Stimulated activated CD4-positive, alpha-beta T cell treated with anti-CD3 and anti-CD28 coated beads, Interleukin-12 subunit alpha, Interleukin-12 subunit beta, amount 100 ng/mL, for 48 hours (primary cell): ENCODE measurements around the gene SPEN.

Experiments
- DNase-seq, 3 donors: peaks; one replicate each; pipeline ENCODE4 v3.0.0-alpha.2; 2020; ENCODE audit warnings: low read depth in 2 of 3, low spot score in 1 of 3

The SPEN gene

DNA sequence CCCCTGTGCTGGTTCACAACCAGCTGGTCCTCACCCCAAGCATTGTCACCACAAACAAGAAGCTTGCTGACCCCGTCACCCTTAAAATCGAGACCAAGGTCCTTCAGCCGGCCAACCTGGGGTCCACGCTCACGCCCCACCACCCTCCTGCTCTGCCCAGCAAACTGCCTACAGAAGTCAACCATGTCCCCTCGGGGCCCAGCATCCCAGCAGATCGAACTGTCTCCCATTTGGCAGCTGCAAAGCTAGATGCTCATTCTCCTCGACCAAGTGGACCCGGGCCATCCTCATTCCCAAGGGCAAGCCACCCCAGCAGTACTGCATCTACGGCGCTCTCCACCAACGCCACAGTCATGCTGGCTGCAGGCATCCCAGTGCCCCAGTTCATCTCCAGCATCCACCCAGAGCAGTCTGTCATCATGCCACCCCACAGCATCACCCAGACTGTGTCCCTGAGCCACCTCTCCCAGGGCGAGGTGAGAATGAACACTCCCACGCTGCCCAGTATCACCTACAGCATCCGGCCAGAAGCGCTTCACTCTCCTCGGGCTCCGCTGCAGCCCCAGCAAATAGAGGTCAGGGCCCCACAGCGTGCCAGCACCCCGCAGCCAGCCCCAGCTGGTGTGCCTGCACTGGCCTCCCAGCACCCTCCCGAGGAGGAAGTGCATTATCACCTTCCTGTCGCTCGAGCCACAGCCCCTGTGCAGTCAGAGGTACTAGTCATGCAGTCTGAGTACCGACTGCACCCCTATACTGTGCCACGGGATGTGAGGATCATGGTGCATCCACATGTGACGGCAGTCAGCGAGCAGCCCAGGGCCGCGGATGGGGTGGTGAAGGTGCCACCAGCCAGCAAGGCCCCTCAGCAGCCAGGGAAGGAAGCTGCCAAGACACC lies 87.8 kb downstream of the SPEN start:
- DNase-seq = no peak

DNA sequence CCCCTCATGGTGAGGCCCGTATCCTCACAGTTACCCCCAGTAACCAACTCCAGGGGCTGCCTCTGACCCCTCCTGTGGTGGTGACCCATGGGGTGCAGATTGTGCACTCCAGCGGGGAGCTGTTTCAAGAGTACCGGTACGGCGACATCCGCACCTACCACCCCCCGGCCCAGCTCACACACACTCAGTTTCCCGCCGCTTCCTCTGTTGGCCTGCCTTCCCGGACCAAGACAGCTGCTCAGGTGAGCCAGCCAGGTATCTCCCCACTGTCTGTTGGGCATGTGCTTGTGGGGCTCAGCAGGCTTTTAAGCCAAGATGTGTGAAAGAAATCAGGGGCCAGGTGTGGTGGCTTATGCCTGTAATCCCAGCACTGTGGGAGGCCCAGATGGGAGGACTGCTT lies 88.5 kb downstream of the SPEN start:
- no peak for DNase-seq

DNA sequence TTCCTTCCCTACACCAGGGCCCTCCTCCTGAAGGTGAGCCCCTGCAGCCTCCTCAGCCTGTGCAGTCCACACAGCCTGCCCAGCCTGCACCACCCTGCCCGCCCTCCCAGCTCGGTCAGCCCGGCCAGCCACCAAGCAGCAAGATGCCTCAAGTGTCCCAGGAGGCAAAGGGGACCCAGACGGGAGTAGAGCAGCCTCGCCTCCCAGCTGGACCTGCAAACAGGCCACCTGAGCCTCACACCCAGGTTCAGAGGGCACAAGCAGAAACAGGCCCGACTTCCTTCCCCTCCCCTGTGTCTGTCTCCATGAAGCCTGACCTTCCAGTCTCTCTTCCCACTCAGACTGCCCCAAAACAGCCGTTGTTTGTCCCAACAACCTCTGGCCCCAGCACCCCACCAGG lies 89.6 kb downstream of the SPEN start:
- no peak for DNase-seq

- DNase-seq = no peak
These were observed 90.2 kb downstream of the SPEN start for GRCh38 chr1:15937706-15938168.

DNA sequence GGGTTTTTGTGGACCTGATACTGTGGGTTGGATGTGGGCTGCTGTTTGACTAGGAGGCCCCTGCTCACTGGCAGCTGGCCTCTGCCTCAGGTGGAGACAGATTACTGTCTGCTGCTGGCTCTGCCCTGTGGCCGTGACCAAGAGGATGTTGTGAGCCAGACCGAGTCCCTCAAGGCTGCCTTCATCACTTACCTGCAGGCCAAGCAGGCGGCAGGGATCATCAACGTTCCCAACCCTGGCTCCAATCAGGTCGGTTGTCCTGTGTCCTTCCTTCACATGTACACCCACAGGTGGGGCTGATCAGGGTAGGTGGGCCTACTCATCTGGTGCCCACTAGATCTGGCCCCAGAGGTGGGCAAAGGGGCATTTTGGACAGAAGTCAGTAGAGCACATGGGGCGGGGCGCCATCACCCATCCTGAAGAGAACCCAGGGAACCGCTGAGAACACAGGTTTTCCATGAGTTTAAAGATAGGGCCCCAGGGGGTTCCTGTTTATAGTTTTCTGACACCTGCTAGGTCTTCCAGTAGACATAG lies 91.2 kb downstream of the SPEN start:
- no peak for DNase-seq

DNA sequence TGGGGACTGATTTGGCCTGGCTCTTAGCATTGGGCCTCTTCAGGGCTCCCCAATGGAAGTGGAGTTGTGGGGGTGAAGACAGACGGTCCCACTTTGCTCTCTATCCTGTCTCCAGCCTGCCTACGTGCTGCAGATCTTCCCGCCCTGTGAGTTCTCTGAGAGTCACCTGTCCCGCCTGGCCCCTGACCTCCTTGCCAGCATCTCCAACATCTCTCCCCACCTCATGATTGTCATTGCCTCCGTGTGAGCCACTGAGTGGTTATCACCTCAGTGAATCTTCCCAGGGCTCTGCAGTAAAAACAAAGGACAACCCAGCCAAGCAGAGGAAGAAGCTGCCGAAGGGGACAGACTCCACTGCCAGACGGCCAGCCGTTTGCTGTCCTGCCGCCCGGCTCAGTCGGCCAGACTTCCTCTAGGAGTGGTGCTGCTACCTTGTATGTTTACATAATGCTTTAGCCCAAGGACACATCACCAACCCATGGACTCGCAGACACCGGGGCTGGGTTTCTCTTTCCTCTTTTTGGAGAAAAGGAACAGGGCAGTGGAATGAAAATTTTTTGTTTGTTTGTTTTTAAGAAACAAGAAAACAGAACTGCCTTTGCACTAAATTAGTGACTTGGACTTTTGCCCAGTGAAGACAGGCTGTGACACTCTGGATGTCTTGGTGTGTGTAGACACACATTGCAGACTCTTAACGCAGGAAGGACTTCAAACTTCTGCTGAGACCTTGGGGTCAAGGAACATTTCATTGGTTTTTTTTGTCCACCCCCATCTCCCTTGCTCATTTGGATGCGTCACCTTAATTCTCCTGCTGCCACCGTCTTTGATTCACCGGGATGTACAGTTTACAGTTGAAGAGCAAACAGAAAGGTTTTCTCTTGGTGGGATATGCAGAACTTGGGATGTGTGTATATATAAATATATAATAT lies 91.9 kb downstream of the SPEN start:
- no peak for DNase-seq

- DNase-seq = no peak
These were observed 92.9 kb downstream of the SPEN start for GRCh38 chr1:15940110-15941043.

- no peak for DNase-seq
These were observed 93.7 kb downstream of the SPEN start for GRCh38 chr1:15941044-15941840.

DNA sequence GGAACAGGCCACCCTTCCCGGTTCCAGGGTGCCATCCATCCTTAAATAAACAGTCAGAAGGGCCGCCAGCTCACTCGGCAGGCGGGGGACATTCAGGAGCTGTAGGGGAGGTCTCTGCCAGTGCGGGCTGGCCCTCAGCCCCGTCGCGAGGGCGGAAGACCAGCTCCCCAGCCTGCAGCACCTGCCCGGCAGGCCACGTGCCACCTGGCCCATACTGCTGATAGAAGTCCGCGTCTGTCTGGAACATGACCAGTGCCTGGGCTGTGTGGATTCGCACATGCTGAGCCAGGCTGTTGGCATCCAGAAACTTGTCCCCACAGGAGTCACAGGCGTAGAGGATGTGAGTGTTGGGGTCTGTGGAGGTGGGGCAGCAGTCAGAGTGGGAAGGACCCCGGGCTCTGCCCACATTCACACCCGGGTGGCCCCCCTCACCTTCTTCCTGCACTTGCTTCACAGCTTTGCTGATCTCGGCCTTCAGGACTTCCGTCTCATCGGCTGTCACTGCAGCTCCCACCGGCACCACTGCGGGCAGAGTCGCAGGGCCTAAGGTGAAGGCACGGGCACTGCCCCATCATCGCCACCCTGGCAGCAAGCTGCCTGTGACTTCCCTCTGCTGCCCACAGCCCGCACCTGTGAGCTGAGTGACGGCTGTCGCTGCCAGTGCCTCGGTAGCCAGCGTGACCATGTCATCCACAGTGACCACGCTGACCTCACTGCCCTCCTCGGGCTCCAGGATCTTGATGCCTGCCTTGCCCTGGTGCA lies 94.6 kb downstream of the SPEN start:
- no peak for DNase-seq

DNA sequence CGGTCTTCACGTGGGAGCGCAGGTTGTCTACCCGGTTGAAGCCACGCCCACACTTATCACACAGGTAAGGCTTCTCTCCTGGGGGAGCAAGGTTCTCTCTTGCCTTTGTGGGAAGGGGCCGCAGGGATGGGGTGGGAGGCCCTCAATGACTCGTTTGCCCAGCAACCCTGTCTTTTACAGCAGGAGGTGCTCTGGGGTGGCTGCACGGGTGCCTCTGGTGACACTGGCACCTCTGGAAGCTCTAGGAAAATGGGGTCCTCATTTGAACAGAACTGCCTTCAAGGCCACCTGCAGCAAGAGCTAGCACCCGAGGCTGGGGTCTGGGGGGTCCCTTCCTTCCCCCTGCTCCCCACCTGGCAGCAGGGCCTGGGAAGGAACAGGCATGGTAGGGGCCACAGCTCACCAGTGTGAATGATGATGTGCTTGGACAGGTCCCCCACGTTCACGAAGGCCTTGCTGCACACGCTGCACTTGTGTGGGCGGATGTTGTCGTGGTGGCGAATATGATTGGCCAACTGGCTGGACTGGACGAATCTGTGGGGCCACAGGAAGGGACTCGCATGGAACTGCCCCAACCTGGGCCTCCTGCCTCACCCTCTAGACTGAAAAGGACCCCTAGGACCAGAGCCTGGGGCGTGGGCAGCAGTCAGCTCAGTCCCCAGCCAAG lies 95.3 kb downstream of the SPEN start:
- no peak for DNase-seq

DNA sequence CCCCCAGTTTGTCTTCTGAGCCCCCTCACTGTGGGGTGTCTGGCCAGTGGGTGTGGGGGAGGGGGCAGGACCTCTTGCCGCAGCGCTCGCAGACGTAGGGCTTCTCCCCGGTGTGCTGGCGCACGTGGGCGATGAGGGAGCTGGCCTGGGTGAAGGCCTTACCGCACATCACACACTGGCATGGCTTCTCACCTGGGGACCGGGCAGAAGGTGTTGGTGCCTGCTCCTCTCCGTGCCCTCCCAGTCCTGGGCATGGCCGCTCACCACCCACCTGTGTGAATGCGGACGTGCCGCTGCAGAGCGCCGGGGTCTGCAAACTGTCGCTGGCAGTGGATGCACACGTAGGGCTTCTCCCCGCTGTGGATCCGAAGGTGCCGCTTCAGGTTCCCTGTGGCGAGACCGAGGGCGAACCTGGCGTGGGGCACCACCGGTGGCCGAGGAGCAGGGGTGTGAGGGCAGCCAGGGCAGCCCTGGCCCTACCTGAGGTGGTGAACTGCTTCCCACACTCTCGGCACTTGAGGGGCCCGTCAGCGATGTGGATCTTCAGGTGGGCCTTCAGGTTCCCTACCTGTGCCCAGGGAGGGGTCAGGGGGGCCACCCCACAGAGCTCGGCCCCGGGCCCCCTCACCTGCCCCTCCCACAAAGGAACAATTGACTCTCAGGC lies 96.0 kb downstream of the SPEN start:
- DNase-seq = no peak

DNA sequence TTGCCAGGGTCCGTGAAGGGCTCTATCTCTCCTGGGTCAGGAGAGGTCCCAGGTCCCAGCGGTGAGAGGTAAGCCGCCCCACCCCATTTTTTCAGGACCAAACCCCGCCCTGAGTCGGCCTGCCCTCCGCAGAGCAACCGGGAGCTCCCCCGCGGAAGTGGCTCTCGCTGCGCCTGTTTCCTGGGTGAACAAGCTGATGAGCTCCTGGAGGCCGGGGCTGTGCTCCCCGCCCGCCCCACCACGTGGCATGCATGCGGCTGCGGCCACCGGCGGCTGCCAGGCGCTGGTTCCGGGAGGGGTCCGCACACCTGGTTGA lies 96.4 kb downstream of the SPEN start:
- DNase-seq = no peak

GRCh38 chr1:15944308-15945010 lies 97.0 kb downstream of the SPEN start:
- no peak for DNase-seq

DNA sequence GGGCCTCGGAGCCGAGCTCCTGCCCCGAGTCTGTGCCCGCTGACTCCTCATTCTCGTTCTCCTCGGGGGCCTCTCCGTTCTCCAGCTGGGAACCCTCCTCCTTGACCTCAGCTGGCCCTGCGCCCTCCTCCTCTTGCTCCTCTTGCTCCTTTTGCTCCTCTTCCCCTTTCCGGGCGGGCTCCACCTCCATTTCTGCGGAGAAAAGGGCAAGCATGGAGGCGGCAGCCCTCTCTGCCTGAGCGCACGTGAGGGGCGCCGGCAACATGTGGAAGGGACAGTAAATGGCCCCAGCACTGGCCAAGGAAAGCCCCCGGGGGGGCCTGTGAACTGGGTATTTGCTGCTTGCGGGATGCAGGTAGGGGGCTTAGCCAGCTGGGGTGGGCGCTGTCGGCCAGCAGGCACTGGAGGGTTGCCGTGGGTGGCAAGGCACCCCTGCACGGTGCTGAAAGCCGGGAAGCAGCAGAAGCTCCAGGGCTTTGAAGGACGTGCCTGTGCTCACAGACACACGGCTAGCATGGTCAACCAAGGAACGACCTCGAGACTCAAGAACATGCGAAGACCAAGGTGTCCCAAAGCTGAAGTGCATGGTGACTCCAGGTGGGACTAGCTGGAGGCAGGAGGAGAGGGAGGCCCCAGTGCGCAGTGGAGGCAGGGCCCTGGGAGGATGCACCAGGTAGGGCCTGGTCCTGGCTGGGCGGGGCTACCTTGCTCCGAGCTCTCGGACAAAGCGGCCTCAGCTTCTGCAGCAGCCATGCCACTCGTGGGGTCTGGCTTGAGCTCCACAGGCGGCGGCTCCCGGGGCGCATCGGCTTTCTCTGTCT lies 97.7 kb downstream of the SPEN start:
- DNase-seq = no peak

DNA sequence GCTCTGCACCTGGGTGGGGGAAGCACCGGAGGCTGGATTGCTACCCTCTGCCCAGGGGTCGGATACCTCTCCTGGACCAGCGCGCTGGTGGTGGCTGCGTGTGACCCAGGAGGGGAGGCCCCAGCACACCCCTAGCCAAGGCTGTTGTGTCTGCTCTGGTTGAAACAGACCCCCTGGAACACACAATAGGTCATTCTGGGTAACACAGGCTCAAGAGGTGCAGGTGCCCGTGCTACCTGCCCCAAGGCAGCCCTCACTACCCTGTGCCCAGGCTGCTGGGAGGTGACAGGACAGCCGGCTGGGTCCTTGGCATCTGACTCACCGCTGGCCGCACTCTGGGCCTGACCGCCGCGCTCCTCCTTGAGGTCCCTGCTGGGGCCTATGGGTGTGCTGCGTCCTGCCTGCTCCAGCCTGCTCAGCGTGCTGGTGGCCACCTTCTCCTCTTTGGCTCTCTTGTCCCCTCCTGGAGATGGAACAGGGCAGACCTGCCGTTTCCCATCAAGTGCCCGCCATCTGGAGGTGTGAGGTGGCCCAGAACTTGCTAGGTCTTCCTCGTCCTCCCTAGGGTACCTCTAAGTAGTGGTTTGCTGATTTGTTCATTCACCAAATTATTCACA lies 98.4 kb downstream of the SPEN start:
- DNase-seq = no peak
